ENCODE measurements around the gene BAHCC1. TPM values are rescaled to one million over a fixed set of nuclear protein-coding genes. Genes with fewer than 3 reads are reported as not detected.

The BAHCC1 gene
- polyA plus RNA-seq, 1 donor from 2014 or later: 14.2 TPM

DNA sequence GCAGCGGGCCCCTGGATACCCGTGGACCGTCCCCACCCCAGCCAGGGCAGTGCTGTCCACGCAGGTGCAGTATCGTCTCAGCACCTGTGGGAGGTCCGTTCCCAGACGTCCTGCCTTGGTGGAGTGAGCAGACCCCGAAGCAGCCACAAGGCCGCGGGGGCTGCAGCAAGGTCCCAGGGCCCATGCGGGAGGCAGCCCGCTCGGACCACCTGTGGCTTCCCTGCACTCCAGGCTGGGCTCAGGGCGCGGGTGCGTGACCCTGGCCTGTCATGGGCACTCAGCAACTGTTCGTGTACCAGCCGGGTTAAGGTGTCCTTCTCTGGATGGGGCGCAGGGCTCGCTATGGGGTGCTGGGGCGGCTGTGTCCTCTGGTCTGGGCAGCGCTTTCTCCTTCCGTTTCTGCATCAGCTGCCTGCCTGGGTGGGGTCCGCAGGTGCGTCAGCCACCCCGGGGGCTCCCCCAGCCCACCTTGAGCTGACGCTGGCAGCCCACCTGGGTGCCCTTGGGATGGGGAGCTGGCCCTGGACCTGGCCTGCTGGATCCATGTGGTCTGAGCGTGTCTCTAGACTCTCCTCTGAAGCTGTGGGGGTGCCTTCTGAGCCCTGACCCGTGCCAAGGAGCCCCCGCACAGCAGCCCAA, 18.4 kb downstream of the BAHCC1 start:
- Histone ChIP-seq H3K9me2 (ENCODE audit: insufficient read depth, low read length) (no peaks in the 10 kb centered on the region), H3K79me2 (replicated peaks; ENCODE audit: insufficient read depth, low read length) (peaks cover 60% of the 10 kb centered on the region), H3K27me3 (ENCODE audit: insufficient read depth, low read depth, low read length) (no peaks in the 10 kb centered on the region), H3K36me3 (ENCODE audit: insufficient read depth, low read length) (no peaks in the 10 kb centered on the region), H3K4me3 (ENCODE audit: low read length) (no peak overlapping the region), H3K9ac (ENCODE audit: low read length) (no peak overlapping the region), H4K20me1 (ENCODE audit: insufficient read depth) (no peaks in the 10 kb centered on the region), H3K4me2 (ENCODE audit: low read length) (no peak overlapping the region), H3K27ac (ENCODE audit: low read length) (no peak overlapping the region), H2AFZ (ENCODE audit: low read depth, low read length) (no peak overlapping the region), H3K9me3 (ENCODE audit: low read length) (no peaks in the 10 kb centered on the region), H3F3A (ENCODE audit: insufficient read depth, low read length, poor library complexity, severe bottlenecking) (no peaks in the 10 kb centered on the region)
- TF ChIP-seq MXI1 (conservative IDR thresholded peaks at IDR 0.05; ENCODE audit: poor library complexity, severe bottlenecking) (no peak), SMC3 (conservative IDR thresholded peaks at IDR 0.05; ENCODE audit: poor library complexity) (no peak), TAF1 (IDR thresholded peaks at IDR 0.05; ENCODE audit: low read depth) (no peak), POLR2AphosphoS5 (IDR thresholded peaks at IDR 0.05) (no peak), EP300 (conservative IDR thresholded peaks at IDR 0.05; ENCODE audit: poor library complexity, severe bottlenecking) (no peak)
- TF ChIP-seq, protein P1, sequence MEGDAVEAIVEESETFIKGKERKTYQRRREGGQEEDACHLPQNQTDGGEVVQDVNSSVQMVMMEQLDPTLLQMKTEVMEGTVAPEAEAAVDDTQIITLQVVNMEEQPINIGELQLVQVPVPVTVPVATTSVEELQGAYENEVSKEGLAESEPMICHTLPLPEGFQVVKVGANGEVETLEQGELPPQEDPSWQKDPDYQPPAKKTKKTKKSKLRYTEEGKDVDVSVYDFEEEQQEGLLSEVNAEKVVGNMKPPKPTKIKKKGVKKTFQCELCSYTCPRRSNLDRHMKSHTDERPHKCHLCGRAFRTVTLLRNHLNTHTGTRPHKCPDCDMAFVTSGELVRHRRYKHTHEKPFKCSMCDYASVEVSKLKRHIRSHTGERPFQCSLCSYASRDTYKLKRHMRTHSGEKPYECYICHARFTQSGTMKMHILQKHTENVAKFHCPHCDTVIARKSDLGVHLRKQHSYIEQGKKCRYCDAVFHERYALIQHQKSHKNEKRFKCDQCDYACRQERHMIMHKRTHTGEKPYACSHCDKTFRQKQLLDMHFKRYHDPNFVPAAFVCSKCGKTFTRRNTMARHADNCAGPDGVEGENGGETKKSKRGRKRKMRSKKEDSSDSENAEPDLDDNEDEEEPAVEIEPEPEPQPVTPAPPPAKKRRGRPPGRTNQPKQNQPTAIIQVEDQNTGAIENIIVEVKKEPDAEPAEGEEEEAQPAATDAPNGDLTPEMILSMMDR (IDR thresholded peaks at IDR 0.05; ENCODE audit: poor library complexity, severe bottlenecking): no peak

DNA sequence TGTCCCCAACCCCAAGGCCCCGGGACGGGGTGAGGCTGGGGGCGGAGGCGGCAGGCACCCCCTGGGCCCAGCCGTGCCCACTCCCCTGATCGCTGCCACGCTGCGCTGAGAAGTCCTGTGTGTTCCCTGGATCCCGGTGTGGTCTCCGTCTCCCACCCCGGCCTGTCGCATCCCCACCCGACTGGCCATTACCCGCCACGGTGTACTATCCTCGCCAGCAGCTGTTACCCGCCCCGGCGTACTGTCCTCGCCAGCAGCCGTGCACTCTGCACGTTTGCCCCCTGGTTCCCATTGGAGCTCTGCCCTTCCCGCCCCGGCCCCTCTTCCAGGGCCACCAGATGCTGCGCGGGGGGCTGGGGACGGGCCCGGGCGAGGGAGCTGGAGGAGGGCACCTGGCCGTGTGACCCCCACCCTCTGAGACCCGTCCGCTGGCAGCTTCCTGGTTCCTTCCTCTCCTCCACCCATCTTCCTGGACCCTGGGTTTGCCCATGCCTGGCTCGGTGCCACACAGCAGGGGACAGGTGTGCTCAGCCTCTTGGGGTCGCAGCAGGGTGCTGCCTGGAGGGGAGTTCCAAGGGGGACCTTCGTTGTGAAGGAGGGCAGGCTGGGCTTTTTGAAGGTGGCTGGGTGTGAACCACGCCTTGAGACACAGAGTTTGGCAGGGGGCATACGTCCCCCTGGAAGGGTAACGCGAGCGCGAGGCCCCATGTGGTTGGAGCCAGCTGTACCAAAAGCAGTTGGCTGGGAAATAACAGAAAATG, 19.7 kb downstream of the BAHCC1 start:
- Histone ChIP-seq H3K36me3 (ENCODE audit: insufficient read depth, low read length) (no peaks in the 10 kb centered on the region), H3K4me2 (ENCODE audit: low read length) (no peak overlapping the region), H3K9ac (ENCODE audit: low read length) (no peak overlapping the region), H3F3A (ENCODE audit: insufficient read depth, low read length, poor library complexity, severe bottlenecking) (no peaks in the 10 kb centered on the region), H3K9me2 (ENCODE audit: insufficient read depth, low read length) (no peaks in the 10 kb centered on the region), H2AFZ (ENCODE audit: low read depth, low read length) (no peak overlapping the region), H3K4me3 (ENCODE audit: low read length) (no peak overlapping the region), H3K9me3 (ENCODE audit: low read length) (no peaks in the 10 kb centered on the region), H3K27me3 (ENCODE audit: insufficient read depth, low read depth, low read length) (no peaks in the 10 kb centered on the region), H4K20me1 (ENCODE audit: insufficient read depth) (no peaks in the 10 kb centered on the region), H3K79me2 (replicated peaks; ENCODE audit: insufficient read depth, low read length) (peaks cover 47% of the 10 kb centered on the region), H3K27ac (ENCODE audit: low read length) (no peak overlapping the region)
- TF ChIP-seq MXI1 (conservative IDR thresholded peaks at IDR 0.05; ENCODE audit: poor library complexity, severe bottlenecking): no peak

DNA sequence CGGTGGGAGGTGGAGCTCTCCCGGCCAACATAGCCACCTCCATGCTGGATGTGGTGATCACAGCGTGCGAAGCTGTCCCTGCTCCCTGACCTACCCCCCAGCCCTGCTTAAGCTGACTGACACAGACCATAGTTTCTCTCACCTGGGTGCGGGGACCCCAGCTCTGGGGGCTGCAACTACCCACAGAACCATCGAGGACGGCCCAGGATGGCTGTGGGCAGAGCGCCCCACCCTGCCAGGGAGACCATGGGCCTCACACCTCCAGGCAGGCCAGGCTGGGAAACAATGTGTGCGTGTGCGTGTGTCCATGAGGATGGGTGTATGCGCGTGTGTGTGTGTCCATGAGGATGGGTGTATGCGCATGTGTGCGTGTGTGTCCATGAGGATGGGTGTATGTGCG, 20.4 kb downstream of the BAHCC1 start:
- H3K4me3 ChIP-seq (ENCODE audit: low read length): no peak overlapping the region
- TF ChIP-seq MXI1 (conservative IDR thresholded peaks at IDR 0.05; ENCODE audit: poor library complexity, severe bottlenecking): no peak
- TF ChIP-seq SMC3 (conservative IDR thresholded peaks at IDR 0.05; ENCODE audit: poor library complexity): no peak
- no peak overlapping the region for H3K4me2 ChIP-seq (ENCODE audit: low read length)
- no peaks in the 10 kb centered on the region for H4K20me1 ChIP-seq (ENCODE audit: insufficient read depth)
- H3K27me3 ChIP-seq (ENCODE audit: insufficient read depth, low read depth, low read length): no peaks in the 10 kb centered on the region
- H3F3A ChIP-seq (ENCODE audit: insufficient read depth, low read length, poor library complexity, severe bottlenecking): no peaks in the 10 kb centered on the region
- no peak overlapping the region for H3K9ac ChIP-seq (ENCODE audit: low read length)
- H3K27ac ChIP-seq (ENCODE audit: low read length): no peak overlapping the region
- peaks cover 41% of the 10 kb centered on the region for H3K79me2 ChIP-seq (replicated peaks; ENCODE audit: insufficient read depth, low read length)
- H3K9me2 ChIP-seq (ENCODE audit: insufficient read depth, low read length): no peaks in the 10 kb centered on the region
- no peaks in the 10 kb centered on the region for H3K36me3 ChIP-seq (ENCODE audit: insufficient read depth, low read length)
- no peak overlapping the region for H2AFZ ChIP-seq (ENCODE audit: low read depth, low read length)
- H3K9me3 ChIP-seq (ENCODE audit: low read length): no peaks in the 10 kb centered on the region

DNA sequence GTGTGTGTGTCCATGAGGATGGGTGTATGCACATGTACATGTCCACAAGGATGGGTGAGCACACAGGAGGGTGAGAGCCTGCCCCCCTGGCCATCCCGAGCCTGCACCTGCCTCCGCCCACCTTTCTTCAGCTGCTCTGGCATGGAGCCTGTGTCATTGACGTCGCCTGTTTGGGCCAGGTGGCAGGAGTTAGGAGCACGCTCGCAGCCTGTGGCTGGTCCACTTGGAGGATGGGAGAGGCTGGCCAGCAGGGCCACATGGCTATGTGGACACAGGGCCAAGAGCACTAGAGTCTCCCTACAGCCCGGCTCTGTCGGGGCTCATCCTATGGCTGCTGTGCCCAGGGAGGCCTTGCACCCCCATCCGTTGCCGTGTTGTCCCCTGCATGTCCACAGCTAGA, 21.4 kb downstream of the BAHCC1 start:
- Histone ChIP-seq H3K9me3 (ENCODE audit: low read length) (no peaks in the 10 kb centered on the region), H3F3A (ENCODE audit: insufficient read depth, low read length, poor library complexity, severe bottlenecking) (no peaks in the 10 kb centered on the region), H3K27ac (ENCODE audit: low read length) (no peak overlapping the region), H3K9me2 (ENCODE audit: insufficient read depth, low read length) (no peaks in the 10 kb centered on the region), H3K4me2 (ENCODE audit: low read length) (no peak overlapping the region), H3K9ac (ENCODE audit: low read length) (no peak overlapping the region), H3K4me3 (ENCODE audit: low read length) (no peak overlapping the region), H4K20me1 (ENCODE audit: insufficient read depth) (no peaks in the 10 kb centered on the region), H2AFZ (ENCODE audit: low read depth, low read length) (no peak overlapping the region), H3K79me2 (replicated peaks; ENCODE audit: insufficient read depth, low read length) (peaks cover 41% of the 10 kb centered on the region), H3K36me3 (ENCODE audit: insufficient read depth, low read length) (no peaks in the 10 kb centered on the region), H3K27me3 (ENCODE audit: insufficient read depth, low read depth, low read length) (no peaks in the 10 kb centered on the region)
- TF ChIP-seq, protein P1 (IDR thresholded peaks at IDR 0.05; ENCODE audit: poor library complexity, severe bottlenecking): no peak
- TF ChIP-seq EZH2 (IDR thresholded peaks at IDR 0.05; ENCODE audit: borderline replicate concordance, insufficient read depth, low read length, poor library complexity, severe bottlenecking) (no peak), MXI1 (conservative IDR thresholded peaks at IDR 0.05; ENCODE audit: poor library complexity, severe bottlenecking) (no peak), EP300 (conservative IDR thresholded peaks at IDR 0.05; ENCODE audit: poor library complexity, severe bottlenecking) (no peak)
- TF ChIP-seq, protein P2, sequence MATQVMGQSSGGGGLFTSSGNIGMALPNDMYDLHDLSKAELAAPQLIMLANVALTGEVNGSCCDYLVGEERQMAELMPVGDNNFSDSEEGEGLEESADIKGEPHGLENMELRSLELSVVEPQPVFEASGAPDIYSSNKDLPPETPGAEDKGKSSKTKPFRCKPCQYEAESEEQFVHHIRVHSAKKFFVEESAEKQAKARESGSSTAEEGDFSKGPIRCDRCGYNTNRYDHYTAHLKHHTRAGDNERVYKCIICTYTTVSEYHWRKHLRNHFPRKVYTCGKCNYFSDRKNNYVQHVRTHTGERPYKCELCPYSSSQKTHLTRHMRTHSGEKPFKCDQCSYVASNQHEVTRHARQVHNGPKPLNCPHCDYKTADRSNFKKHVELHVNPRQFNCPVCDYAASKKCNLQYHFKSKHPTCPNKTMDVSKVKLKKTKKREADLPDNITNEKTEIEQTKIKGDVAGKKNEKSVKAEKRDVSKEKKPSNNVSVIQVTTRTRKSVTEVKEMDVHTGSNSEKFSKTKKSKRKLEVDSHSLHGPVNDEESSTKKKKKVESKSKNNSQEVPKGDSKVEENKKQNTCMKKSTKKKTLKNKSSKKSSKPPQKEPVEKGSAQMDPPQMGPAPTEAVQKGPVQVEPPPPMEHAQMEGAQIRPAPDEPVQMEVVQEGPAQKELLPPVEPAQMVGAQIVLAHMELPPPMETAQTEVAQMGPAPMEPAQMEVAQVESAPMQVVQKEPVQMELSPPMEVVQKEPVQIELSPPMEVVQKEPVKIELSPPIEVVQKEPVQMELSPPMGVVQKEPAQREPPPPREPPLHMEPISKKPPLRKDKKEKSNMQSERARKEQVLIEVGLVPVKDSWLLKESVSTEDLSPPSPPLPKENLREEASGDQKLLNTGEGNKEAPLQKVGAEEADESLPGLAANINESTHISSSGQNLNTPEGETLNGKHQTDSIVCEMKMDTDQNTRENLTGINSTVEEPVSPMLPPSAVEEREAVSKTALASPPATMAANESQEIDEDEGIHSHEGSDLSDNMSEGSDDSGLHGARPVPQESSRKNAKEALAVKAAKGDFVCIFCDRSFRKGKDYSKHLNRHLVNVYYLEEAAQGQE (IDR thresholded peaks at IDR 0.05; ENCODE audit: borderline replicate concordance): no peak
